Stimulated activated CD8-positive, alpha-beta memory T cell treated with anti-CD3 and anti-CD28 coated beads, Interleukin-15, amount 100 ng/mL, for 24 hours (primary cell): ENCODE data around the gene CHST15.
A peak's percentile ranks its signal among the peaks of the same experiment; 100 is the strongest.

Experiments
- DNase-seq: peaks from one replicate; pipeline ENCODE4 v3.0.0-alpha.2; 2020; ENCODE audit warnings: low read depth

Gene CHST15

DNA sequence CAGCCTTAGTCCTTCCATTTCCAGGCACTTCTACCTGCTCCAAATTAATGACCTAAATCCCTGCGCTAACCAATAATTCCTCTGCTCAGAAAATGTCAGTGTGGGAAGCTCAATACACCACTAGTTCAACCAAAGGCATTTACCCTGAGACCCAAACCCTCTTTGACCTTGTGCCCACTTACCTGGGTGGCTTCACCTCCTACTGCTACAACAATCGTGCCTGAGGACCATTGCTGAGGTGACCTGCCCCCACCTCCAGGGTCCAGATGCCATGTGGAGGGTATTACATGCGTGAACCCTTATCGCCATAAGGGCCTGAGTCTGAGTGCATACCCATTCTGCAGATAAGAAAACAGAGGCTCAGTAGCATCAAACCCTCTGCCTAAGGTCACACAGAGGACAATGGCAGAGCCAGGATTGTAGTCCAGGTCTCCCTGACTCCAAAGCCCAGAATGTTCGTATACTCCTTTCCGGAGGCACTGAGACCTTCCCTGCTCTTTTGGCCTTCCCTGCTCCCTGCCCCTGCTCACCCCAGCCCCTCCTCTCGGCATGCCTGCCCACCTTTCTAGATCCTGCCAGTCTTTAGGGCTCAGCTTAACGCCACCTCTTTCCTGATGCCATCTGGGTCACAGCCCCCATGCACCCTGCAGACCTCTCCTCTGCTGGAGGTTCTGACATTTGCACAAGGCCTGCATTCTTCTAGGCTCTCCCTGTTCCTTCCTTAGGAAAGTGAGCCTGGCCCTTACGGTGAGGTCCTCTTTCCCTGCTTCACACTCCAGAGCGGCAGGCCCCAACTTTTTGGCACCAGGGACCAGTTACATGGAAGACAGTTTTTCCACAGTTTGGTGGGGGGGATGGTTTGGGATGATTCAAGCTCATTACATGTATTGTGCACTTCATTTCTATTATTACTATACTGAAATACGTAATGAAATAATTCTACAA is 94.9 kb downstream of the CHST15 start:
- no peak for DNase-seq

GRCh38 chr10:123997486-123998196 is 95.8 kb downstream of the CHST15 start:
- no peak for DNase-seq

DNA sequence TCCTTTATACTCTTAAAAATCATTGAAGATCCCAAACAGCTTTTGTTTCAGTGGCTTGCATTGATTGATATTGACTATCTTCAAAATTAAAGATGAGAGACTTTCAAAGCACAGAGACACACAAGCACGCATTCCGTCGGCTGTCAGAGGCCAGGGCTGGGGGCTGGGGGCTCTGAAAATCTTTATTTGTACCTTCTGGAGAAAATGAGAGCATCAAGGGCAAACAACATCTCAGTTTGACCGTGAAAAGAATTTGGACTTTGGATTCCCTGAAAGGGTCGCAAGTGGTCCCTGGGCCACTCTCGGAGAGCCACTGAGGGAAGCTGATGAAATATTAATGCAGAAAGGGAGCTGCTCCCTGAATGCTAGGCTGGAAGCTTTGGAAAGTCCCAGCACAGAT is 96.4 kb downstream of the CHST15 start:
- no peak for DNase-seq

DNA sequence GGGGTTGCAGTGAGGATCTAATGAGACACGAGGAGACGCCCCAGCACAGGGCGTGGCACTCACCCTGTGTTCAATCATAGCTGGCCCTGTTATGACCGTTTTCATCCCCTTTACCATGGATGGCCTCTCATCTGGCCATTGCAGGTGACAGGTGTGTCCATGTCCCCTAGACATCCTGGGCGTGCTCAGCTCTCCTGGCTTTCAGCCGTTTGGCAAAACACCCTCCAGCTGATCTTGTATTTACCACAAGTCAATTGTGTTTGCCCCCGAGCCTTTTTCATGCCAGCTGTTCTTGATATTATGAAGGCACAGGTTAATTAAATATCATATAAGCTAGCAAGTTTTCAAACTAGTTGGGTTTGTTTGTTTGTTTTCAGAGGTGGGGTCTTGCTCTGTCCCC is 97.1 kb downstream of the CHST15 start:
- no peak for DNase-seq

- DNase-seq = no peak
Observed at GRCh38 chr10:123995461-123996131, 97.8 kb downstream of the CHST15 start.

DNA sequence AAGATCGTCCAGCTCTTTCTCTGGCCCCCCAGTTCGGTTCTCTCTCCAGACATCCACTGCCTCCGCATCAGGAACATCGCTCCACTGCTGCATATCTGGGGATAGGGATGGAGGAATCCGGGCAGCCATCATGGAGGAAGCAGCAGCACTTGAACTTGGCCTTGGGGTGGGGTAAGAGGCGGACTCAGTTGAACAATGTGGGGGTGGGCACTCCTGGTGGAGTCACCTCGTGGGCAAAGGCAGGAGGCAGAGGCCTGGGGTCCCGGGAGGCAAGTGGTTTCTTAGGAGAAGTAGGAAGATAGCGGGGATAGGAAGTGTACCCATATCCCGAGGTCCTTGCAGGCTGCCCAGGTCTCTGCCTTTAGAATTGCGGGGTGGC is 98.3 kb downstream of the CHST15 start:
- DNase-seq = no peak

DNA sequence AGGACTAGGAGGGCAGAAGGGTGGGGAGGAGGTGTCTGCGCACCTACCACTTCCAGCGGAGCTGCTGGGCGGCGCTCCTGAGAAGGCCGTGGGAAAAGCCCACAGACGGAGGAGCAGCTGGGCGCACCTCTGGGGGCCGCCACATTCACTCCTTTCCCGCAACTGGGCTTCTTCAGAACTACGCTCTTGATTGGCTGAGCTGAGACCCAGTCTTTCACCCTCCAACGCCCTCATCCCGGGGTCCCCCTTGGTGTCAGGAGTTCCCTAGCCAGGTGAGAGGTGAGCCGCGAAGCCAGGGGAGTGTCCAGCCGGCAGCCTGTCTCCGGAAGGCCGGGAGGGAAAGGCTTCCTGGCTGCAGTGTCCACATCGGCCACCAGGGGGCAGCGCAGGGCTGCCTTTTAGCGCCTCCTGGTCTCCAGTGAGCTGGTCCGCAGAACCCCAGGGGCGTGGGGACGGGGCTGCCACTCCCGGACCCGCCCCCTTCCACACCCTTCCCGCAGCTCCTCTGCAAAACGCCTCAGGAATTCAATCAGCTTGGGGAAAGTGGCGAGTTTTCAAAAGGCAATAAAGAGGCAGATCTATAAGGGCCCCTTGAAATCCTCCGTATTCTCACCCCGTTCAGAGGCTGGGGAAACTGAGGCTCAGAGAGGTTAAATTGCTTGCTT is 98.8 kb downstream of the CHST15 start:
- peak; percentile 75 for DNase-seq

DNA sequence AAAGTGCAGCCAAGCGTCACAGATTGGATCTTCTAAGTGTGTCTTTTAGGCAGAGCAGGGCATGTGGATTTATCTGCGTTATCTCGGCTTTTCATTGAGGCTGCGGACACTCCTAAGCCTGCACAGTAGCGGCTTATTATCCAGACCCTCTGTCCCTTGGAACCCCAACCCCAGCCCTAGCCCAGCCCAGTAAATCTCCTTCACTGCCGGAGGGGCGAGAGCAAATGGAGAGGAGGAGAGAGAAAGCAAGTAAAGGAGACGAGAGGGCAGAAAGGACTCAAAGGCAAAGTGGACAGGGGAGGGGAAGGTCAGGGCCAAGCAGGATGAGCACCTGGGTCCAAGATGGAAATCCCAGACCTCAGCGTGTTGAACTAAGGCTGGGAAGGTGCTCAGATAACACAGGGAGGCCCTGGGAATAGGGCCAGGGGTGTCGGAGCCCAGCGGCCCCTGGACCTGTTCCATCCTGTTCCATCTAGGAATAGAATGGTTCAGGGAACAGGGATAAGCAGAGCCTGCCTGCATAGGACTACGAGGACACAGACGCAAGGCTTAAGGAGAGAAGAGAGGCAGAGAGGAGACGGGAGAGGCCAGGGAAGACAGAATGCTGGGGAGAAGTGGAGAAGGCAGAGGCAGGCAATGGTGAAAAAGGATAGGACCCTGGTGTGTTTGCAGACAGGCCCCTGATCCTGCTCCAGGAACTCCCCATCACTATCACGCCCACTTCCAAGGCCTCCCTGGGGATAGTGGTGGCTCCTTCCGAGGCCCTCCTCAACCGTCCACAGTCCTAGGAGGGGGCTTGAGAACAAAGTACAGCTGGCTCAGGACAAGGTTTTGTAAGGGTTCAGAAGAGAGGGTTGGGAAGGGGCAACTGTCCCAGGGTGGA is 99.6 kb downstream of the CHST15 start:
- DNase-seq = no peak

GRCh38 chr10:123991611-123992570 is 101.5 kb downstream of the CHST15 start:
- no peak for DNase-seq

GRCh38 chr10:123990889-123991288 is 102.5 kb downstream of the CHST15 start:
- no peak for DNase-seq

DNA sequence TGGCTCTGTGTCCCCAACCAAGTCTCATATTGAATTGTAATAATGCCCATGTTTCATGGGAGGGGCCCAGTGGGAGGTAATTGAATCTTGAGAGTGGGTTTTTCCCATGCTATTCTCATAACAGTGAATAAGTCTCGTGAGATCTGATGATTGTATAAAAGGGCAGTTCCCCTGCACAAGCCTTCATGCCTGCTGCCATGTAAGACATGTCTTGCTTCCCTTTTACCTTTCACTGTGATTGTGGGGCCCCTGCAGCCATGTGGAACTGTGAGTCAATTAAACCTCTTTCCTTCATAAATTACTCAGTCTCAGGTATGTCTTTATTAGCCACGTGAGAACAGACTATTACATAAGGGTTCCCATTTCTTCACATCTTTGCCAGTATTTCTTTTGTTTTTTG is 104.7 kb downstream of the CHST15 start:
- no peak for DNase-seq

DNA sequence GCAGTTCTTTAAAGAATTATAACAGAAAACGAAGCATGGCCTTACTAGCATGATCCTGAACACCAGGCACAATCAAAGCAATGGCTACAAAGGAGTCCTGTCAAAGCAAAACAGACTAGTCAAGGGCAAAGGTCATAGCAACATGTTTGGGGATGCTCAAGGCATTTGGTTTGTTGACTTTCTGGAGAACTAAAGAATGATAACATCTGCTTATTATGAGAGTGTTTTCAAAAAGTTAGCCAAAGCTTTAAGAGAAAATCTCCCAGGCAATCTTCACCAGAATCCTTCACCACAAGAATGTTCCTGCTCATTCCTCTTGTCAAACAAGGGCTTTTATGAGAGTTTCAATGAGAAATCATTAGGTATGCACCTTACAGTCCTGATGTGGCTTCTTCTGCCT is 106.7 kb downstream of the CHST15 start:
- DNase-seq = no peak

- no peak for DNase-seq
Observed at GRCh38 chr10:123974406-123974805, 119.0 kb downstream of the CHST15 start.

GRCh38 chr10:123972481-123973401 is 120.7 kb downstream of the CHST15 start:
- no peak for DNase-seq

- no peak for DNase-seq
Observed at GRCh38 chr10:123970927-123971286, 122.5 kb downstream of the CHST15 start.

DNA sequence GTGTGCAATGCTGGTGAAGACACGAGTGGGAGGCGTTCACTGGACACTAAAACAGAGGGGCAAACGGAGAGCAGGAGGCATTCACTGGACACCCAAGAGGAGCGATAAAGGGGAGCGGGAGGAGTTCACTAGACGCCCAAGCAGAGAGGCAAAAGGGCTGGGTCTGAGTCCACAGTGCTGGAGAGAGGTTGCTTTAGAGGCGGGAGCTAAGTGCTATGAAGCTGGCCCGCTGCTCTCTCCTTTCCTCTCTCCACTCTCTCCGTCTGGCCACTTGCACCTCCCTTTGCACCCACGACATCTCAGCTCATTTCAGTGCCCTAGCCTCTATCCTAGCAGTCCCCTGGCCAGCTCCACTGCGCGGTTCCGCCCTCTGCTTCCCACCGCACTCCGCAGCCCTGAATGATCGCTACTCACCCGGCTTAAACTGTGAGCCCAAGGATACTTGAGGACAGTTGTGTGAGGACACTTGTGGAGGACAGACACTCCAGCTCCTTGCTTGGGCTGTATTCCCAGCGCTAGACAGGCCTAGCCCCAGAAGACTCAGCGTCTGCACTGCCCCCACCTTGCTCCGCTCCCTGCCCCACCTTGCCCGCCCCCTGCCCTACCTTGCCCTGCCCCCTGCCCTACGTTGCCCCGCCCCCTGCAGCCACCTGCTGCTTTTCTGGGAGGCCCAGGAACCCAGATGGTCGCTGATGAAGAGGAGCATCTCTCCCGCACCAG is 123.0 kb downstream of the CHST15 start:
- DNase-seq = no peak

DNA sequence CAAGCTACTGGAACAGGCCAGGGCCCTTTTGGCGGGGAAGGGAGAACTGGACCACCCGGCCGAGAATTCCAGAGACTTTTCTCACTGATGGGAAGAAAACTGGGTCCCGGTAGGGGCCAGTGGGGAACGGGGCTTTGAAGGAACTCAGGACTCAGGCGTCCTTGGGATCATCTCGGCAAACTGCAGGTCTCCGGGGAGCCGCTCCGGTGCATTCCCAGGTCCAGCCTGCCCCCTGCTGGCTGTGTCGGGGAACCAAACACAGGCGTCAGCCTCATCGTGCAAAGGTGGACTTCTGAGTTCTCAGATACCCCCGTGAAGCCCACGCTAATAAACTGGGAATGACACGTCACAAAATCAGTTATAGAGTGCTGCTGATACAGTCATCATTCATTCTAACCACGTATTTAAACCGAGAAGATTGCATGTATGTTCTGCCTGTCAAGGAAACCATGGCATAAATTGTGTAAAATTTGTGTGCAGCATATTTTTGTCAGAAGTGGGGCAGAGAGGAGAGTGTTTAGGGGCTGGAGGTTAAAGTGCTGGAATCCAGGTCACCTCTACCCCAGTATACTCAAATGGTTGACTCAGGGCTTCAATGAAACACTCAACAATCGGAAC is 125.7 kb downstream of the CHST15 start:
- peak; percentile 21 for DNase-seq

- no peak for DNase-seq
Observed at GRCh38 chr10:123966896-123967231, 126.5 kb downstream of the CHST15 start.
